Iris pigment epithelial cell (primary cell): ENCODE measurements around the gene PARVA.

Source experiments
- DNase-seq: peaks from one replicate; pipeline ENCODE4 v3.0.0-alpha.2; 2011; ENCODE audit warnings: low read depth

PARVA gene

GRCh38 chr11:12526789-12527188 is 149.4 kb downstream of the PARVA start:
- DNase-seq, result peak; percentile 76

- no peak for DNase-seq
Observed at GRCh38 chr11:12528487-12528886, 151.1 kb downstream of the PARVA start.

GRCh38 chr11:12529041-12529440 is 151.7 kb downstream of the PARVA start:
- peak; percentile 35 for DNase-seq

GRCh38 chr11:12529793-12530192 is 152.4 kb downstream of the PARVA start:
- peak; percentile 53 for DNase-seq

GRCh38 chr11:12531020-12531419 is 153.6 kb downstream of the PARVA start:
- DNase-seq, result no peak

- DNase-seq, result no peak
Observed at GRCh38 chr11:12531681-12532080, 154.3 kb downstream of the PARVA start.

GRCh38 chr11:12532580-12532979 is 155.2 kb downstream of the PARVA start:
- no peak for DNase-seq

GRCh38 chr11:12534549-12534948 is 157.2 kb downstream of the PARVA start:
- no peak for DNase-seq

GRCh38 chr11:12535321-12535720 is 157.9 kb downstream of the PARVA start:
- DNase-seq, result no peak

GRCh38 chr11:12536566-12536965 is 159.2 kb downstream of the PARVA start:
- no peak for DNase-seq

GRCh38 chr11:12537778-12538401 is 160.5 kb downstream of the PARVA start:
- DNase-seq, result no peak

- no peak for DNase-seq
Observed at GRCh38 chr11:12538889-12539421, 161.6 kb downstream of the PARVA start.

- peak; percentile 95 for DNase-seq
Observed at GRCh38 chr11:12539572-12539971, 162.2 kb downstream of the PARVA start.

GRCh38 chr11:12540075-12540680 is 162.8 kb downstream of the PARVA start:
- DNase-seq, result peak; percentile 59

- peak; percentile 80 for DNase-seq
Observed at GRCh38 chr11:12540913-12541582, 163.7 kb downstream of the PARVA start.

GRCh38 chr11:12541583-12542151 is 164.3 kb downstream of the PARVA start:
- DNase-seq, result no peak

- no peak for DNase-seq
Observed at GRCh38 chr11:12542186-12542935, 165.0 kb downstream of the PARVA start.

- DNase-seq, result no peak
Observed at GRCh38 chr11:12543596-12544415, 166.4 kb downstream of the PARVA start.

- DNase-seq, result peak; percentile 75
Observed at GRCh38 chr11:12544986-12545775, 167.8 kb downstream of the PARVA start.

GRCh38 chr11:12546122-12546521 is 168.8 kb downstream of the PARVA start:
- no peak for DNase-seq
